Measurements from ENCODE around the gene NMNAT2.
"Not testable (repeated sequence)": the region's sequence is repeated elsewhere in the genome, so short reads cannot be mapped to it uniquely, and the experiment has no call there.

Gene NMNAT2

DNA sequence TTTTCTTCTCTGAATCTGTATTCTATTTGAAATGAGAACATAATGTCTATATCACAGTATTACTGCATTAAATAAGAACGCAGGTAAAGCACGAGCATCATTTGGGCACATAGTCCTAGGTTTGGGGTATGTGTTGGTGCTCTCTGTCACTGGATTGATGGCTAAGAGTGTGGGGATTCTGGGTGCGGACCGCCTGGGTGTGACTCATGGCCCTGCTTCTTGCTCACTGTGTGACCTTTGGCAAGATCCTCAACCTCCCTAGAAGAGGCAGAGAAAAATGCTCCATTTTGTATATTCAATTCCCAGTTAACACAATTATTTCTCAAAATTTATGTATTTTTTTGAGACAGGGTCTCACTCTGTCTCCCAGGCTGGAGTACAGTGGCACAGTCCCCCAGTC, 132.4 kb downstream of the NMNAT2 start:
- DNase-seq (ENCODE audit: low read depth): no peak

DNA sequence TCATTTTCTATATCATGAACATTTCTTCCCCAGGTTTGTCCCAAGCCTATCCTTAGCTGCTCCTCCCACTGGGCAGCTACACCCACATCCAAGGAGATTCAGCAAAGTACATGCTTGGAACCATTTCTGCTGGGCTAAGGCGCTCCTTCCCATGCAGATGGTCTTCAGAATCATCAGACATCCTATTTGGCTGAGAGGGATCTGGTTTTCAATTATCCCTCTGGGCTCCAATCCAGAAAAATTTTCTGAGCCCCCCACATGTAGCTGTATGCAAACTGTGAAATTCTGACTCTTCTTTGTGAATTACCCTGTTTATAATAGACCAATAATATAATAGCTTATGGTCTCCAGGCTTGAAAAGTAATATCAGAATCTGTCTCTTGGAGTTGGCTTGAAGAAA, 132.9 kb downstream of the NMNAT2 start:
- DNase-seq (ENCODE audit: low read depth): no peak

GRCh38 chr1:183284086-183284485, 134.1 kb downstream of the NMNAT2 start:
- DNase-seq (ENCODE audit: low read depth): no peak

DNA sequence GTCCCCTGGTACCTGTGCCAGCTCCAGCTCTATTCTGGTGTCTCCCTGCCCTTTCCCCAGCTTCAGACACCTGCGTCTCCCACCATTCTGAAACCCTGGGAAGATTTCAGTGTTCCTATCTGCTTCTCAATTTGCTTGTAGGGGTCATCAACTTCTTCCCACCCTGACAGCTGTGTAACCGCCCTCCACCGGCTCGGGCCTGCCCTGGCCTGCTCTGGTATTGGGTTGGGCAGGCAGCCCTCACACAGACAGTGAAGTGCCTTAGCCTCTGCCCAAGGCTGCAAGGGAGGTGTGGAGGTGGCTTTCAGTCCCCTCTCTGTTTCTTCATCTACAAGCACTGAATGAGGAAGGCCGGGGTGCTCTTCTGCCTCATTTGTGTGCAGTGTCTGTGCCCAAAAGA, 134.9 kb downstream of the NMNAT2 start:
- DNase-seq (ENCODE audit: low read depth): no peak

DNA sequence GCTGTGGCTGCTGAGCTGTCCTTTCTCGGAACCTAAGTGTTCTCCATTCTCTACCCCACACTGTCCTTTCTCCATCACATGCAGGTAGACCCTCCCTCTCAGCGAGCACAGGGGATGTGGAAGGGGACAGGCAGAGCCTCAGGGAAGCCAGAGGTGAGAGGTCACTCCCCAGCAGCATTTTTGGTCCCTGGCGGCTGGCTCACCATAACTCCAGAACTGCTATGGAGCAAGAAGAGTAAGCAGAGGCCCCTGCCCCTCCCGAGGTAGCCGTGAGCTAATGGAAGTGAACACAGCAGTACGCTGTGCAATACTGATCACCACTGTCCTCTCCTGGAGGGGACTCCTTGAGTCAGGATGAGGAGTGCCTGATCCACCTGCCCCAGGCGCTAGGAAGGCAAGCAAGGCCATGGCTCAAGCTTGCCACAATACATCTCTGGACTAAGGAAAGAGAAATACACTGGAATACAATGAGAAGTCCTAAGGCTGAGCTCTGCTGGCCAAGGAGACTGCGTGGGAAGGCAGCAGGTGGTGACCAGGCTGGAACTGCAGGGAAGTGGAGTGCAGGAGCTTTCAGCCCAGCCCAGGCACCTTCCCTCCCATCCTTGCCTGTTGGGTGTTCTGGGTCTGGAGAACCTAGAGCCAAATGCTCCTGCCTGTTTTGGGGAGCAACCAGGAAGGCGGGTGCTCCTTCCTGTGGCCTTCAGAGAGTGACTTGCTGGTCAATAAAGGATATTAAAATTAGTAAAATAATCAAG, 135.9 kb downstream of the NMNAT2 start:
- DNase-seq (ENCODE audit: low read depth): no peak

- peak; percentile 39 for DNase-seq (ENCODE audit: low read depth)
These were observed 136.6 kb downstream of the NMNAT2 start for GRCh38 chr1:183281553-183282091.

DNA sequence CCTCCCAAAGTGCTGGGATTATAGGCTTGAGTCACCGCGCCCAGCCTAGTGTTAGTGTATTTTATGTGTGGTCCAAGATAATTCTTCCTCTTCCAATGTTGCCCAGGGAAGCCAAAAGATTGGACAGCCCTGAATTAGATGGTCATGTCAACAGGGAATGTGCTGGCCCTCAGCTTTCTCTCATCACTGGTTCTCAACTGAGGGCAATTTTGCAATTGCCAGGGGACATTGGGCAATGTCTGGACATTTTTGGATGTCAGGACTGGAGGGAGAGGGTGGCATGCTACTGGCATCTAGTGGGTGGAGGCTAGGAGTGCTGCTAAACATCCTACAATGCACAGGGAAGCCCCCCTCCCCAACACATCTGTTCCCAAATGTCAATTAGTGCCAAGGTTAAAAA, 137.1 kb downstream of the NMNAT2 start:
- DNase-seq (ENCODE audit: low read depth): no peak

DNA sequence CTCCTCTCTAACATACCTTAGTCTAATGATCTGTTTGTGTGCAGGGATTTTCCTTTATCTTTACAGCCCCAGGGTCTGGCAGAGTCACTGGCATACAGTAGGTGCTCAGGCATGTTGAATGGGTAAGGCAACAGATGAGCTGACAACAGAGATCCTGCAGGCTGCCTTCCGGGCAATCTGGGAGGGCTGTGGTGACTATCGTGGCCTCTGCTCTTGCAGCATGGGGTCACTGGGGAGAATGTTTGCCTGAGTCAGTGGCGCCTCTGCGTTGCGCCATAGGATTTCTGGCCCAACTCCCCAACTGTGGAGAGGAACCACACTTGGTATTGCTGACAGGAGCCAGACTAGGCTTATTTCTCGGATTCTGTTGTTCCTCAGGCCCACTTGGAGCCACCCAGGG, 138.3 kb downstream of the NMNAT2 start:
- DNase-seq (ENCODE audit: low read depth): no peak

- no peak for DNase-seq (ENCODE audit: low read depth)
These were observed 139.2 kb downstream of the NMNAT2 start for GRCh38 chr1:183278739-183279591.

DNA sequence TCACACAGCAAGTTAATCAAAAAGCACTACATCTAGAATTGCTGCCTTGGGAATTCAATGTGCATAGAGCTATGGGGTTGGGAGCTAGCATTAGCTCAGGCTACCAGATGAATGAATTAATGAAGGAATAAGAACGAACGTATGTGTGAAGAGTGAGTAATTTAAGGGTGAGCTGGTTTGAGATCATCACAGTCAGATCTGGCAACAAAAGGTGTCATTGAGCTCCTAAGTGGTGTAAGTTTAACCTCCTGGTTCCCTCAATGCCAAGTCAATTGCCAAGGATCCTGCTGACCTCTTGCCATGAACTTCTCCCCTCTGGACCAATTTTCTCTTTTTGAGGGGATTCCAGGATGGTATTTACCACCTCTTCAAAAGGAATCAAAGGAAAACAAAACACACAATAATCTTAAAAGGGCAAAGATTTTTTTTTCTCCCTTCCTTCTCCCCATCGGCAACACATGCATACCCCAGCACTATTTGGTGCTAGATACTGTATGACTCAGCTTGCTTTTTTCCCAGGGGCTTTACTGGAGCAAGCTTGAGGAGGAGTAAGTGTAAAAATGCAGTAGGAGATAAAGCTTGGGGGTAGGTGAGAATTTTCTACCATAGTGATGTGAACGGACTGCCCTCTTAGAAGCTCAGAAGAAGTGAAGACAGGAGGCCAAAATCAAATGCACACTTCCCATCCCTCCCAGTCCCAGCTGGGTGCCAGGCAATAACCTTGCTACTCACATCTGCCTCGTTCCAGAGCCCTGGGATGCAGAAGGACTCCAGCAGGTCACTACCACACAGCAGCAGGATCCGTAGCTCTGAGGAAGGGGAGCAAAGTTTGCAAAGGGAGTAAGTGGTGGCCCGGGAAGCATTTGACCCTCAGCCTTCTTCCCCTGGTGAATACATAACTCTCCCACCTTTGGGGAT, 140.1 kb downstream of the NMNAT2 start:
- DNase-seq (ENCODE audit: low read depth): no peak

GRCh38 chr1:183276386-183277080, 141.6 kb downstream of the NMNAT2 start:
- no peak for DNase-seq (ENCODE audit: low read depth)

GRCh38 chr1:183275322-183275721, 142.9 kb downstream of the NMNAT2 start:
- DNase-seq (ENCODE audit: low read depth): no peak

- no peak for DNase-seq (ENCODE audit: low read depth)
These were observed 143.3 kb downstream of the NMNAT2 start for GRCh38 chr1:183274836-183275235.

DNA sequence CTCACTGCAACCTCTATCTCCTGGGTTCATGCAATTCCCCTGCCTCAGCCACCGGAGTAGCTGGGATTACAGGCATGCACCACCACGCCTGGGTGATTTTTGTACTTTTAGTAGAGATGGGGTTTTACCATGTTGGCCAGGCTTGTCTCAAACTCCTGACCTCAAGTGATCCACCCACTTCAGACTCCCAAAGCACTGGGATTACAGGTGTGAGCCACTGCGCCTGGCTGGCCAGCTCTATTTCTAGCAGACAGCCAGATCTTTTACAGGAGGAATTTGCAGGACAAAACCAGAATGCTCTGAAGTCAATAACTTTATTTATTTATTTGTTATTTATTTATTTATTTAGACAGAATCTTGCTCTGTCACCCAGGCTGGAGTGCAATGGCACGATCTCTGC, 144.2 kb downstream of the NMNAT2 start:
- DNase-seq (ENCODE audit: low read depth): not testable (repeated sequence)

- DNase-seq (ENCODE audit: low read depth): no peak
These were observed 144.9 kb downstream of the NMNAT2 start for GRCh38 chr1:183273300-183273699.

DNA sequence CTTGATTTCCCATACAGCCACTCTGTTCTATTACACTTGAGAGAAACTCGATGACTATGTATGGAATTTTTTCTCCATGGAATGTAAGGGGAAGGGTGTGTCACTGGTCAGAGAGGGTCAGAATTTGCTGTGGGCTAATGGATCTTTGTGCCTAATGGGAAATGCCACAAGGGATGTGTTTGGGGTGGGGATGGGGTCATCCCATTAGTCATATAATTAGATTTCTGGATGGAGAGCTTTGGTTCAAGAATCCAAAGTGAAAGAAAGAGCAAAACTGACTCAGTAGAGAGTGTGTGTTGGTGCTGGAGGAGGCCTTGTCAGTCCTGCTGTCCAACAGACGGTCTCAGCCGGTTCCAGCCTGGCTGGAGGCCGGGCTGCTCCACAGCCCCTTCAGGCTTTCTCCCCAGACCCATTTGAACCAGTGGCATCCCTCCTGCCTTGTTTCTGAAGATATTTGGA, 145.8 kb downstream of the NMNAT2 start:
- DNase-seq (ENCODE audit: low read depth): no peak

DNA sequence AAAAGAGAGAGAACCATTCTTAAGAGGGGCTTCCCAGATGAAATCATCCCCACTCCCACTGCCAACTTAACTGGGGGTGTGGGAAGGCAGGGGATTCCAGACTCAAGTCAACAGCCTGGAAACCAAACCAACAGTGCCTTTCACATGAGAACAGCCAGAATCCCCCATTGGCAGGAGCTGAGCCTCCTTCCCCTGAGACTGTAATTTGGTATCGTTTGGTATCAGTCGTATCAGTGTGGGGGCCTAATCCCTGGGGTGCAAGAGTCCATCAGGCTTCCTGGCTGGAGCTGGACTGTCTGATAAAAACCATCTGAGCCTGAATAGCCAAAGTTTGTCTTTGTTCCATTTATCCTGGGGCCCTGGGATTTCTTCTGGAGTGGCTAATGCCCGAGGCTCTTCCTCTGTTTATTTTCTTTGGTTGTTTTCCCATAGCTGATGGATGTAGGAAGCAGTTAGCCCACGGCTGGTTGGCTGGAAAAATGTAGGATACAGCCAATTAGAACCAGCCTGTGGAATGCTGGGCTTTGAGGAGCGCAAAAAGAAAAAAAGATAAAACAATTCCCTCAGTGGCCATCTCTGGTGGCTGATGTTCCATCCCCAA, 147.5 kb downstream of the NMNAT2 start:
- DNase-seq (ENCODE audit: low read depth): no peak

DNA sequence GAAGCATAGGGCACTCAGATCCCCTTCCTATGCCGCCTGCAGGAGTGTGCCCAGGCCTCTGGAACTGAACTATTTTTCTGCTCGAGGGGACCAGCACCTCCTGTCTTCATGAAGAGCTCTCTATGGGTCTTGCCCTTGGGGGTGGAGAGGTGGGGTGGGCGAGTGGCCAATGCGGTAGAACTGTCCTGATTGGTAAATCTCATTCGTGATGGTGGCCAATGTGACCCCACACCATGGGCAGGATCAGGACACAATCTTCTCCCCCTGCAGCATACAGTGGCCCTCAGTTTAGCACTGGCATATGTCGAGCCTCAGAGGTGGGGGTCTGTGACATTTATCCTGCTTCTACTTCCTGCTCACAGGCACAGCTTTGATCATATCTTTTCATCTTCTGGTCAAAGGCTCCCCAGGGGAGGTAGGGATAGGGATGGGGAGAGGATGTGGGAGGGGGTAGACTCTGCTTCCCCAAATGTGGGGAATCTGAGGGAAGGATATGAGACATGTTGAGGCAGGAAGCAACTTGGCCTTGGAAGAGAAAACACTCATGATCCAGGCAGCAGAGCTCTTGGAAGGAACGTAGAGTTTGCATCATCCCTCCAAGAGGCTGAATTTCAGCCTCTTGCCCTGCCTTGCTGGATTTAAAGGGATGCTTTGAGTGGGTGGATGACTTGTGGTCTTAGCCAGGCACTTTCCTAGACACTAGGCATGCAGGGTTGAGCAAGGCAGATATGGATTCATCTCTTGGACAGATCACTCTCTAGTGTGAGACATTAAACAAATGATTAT, 150.3 kb downstream of the NMNAT2 start:
- DNase-seq (ENCODE audit: low read depth): no peak

- no peak for DNase-seq (ENCODE audit: low read depth)
These were observed 154.1 kb downstream of the NMNAT2 start for GRCh38 chr1:183263886-183264602.
